HG03432 (cell line): Measurements from ENCODE around the gene LAMTOR1.
A peak's percentile ranks its signal among the peaks of the same experiment; 100 is the strongest.
"Not testable (repeated sequence)": the region's sequence is repeated elsewhere in the genome, so short reads cannot be mapped to it uniquely, and the experiment has no call there.

ENCODE experiments used
- ATAC-seq: cut with Tn5 transposase; IDR thresholded peaks from one replicate; pipeline ENCODE4 v1.9.1; 2021; ENCODE audit warnings: mild to moderate bottlenecking, moderate library complexity; ENCODE audit not compliant: unreplicated experiment

LAMTOR1 gene

GRCh38 chr11:72102946-72103753 is at the start of gene LAMTOR1:
TSS of gene LAMTOR1 (minus strand) at chr11:72103297. CDS start at chr11:72103224, 73 bp downstream.
- ATAC-seq = peak; percentile 85

DNA sequence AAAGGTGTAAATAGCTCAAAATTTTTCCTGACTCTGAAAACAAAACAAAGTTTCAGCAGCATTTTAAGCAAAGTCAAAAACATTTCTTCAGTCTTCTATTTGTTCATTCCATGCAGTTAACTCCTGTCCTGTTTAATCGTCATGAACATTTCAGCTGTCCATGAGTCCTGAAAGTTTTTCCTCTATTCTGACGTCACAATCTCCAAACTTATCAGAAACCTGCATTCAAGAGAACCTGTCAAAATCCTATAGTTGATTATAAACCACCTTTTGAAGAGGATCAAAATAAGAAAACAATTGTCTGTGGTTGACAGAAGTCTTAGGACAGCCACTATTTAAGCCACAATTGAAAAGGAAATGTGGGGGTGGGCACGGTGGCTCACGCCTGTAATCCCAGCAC is 47.8 kb upstream of the LAMTOR1 start:
- no peak for ATAC-seq

DNA sequence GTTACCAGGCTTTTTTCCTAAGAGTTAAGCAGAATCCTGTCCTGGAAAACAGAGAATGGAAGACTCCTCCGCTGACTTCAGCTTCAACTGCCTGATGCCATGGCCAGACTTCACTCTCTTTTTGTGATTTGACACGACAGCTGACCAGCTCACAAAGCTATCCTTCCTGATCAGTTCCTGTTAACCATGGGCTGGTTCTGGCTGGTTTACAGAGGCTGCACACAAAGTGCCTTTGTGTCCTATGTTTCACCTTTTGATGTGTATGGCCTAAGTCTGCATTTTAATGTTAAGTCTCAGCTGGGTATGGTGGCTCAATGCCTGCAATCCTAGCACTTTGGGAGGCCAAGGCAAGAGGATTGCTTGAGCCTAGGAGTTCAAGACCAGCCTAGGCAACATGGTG is 43.5 kb upstream of the LAMTOR1 start:
- no peak for ATAC-seq

DNA sequence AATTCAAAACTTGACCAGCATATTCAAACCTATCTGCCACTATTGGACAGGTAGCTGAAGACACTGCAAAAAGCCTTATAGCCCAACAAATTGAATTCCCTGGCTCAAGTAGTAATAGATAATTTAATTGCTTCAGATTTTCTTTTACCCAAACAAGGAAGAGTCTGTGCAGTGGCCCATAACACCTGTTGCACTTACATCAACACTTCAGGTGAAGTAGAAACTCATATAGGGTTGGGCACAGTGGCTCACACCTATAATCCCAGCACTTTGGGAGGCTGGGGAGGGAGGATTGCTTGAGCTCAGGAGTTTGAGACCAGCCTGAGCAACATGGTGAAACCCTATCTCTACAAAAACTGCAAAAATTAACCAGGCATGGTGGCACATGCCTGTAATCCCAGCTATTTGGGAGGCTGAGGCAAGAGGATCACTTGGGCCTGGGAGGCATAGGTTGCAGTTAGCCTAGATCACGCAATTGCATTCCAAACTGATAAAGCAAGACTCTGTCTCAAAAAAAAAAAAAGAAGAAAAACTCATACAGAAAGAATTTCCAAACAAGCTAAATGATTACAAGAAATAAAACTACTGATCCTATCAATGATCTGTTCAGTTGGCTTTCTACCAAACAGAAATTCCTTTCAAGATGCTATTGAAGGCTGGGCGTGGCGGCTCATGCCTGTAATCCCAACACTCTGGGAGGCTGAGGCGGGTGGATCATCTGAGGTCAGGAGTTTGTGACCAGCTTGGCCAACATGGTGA is 41.9 kb upstream of the LAMTOR1 start:
- no peak for ATAC-seq

GRCh38 chr11:72142543-72142942 is 39.4 kb upstream of the LAMTOR1 start:
- ATAC-seq = not testable (repeated sequence)

DNA sequence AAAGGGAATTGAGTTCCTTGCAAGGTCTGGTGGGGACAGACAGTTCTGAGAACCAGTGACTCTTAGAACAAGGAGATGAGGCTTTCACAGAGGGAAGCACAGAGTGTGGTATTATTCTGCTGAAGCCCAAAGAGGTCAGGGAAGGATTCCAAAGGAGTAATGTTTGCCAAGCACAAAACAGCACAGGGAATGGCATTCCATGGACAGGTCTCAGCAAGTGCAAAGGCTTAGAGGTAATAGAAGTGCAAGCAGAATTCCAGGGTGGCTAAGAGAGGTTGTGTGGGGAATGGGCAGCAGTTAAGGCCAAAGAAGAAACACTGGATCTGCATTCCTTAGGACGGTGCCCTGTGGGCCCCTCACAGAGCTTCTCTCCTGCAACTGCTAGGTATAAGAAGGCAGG is 39.0 kb upstream of the LAMTOR1 start:
- ATAC-seq = not testable (repeated sequence)

GRCh38 chr11:72141066-72141465 is 38.0 kb upstream of the LAMTOR1 start:
- ATAC-seq = no peak

DNA sequence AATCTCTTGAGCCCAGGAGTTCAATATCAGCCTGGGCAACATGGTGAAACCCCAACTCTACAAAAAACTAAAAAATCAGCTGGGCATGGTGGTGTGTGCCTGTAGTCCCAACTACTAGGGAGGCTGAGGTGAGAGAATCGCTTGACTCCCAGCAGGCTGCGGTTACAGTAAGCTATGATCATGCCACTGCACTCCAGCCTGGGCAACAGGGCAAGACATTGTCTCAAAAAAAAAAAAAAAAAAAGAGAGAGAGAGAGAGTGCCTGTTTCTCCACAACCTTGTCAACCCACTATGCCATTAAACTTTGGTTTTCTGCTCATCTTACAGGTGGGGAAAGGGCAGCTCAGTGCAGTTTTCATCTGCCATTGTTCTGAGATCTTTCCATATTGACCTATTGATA is 37.6 kb upstream of the LAMTOR1 start:
- no peak for ATAC-seq

GRCh38 chr11:72139500-72139899 is 36.4 kb upstream of the LAMTOR1 start:
- no peak for ATAC-seq

GRCh38 chr11:72138821-72139390 is 35.8 kb upstream of the LAMTOR1 start:
- no peak for ATAC-seq

GRCh38 chr11:72136684-72137262 is 33.7 kb upstream of the LAMTOR1 start:
- no peak for ATAC-seq

DNA sequence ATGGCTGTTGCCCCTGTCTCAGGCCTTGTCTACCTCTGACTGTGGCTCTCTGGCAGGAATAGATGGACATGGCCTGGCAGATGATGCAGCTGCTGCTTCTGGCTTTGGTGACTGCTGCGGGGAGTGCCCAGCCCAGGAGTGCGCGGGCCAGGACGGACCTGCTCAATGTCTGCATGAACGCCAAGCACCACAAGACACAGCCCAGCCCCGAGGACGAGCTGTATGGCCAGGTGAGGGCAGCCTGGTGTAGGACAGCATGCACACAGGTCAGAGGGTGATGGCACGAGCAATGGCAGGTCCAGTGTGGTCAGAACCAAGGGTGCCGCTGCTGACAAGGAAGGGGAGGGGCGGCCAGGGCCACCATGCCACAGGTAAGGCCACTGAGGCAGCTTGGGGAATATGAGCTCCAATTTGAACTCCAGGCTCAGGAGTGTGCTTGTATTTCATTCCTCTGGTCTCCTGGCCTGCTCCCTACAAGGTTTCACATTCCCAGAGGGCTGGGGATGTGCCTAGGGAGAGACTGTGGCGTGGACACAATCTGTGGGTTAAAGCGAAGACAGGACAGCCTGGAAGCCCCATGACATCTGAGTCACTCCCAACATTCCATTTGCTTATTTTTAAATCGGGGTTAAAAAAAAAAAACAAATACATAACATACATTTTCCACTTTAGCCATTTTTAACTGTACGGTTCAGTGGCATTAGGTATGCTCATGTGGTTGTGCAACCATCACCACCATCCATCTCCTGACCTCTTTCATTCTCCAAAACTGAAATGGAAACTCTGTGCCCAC is 33.0 kb upstream of the LAMTOR1 start:
- ATAC-seq = no peak

- ATAC-seq = not testable (repeated sequence)
Observed at GRCh38 chr11:72135473-72135872, 32.4 kb upstream of the LAMTOR1 start, which contains the start of gene FOLR3. TSS of gene FOLR3 (plus strand) at chr11:72135725. CDS start at chr11:72135953, 228 bp downstream.

DNA sequence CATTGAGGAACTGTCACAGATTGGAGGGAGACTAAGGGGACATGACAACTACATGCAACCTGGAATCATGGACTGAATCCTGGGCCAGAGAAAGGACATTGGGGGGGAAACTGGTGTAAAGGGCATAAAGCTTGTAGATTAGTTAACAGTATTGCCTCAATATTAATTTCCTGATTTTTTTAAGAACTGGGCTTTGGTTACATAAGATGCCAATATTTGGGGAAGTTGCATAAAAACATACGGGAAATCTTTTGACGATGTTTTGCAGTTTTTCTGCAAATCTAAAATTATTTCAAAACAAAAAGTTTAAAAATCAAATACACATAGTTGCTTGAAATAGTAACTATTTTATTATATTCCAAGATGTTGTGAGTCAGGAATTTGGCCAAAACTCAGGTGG is 29.5 kb upstream of the LAMTOR1 start:
- no peak for ATAC-seq

GRCh38 chr11:72129381-72129780 is 26.3 kb upstream of the LAMTOR1 start:
- no peak for ATAC-seq

GRCh38 chr11:72127923-72128322 is 24.8 kb upstream of the LAMTOR1 start:
- ATAC-seq = no peak

GRCh38 chr11:72125956-72126355 is 22.9 kb upstream of the LAMTOR1 start:
- ATAC-seq = no peak

DNA sequence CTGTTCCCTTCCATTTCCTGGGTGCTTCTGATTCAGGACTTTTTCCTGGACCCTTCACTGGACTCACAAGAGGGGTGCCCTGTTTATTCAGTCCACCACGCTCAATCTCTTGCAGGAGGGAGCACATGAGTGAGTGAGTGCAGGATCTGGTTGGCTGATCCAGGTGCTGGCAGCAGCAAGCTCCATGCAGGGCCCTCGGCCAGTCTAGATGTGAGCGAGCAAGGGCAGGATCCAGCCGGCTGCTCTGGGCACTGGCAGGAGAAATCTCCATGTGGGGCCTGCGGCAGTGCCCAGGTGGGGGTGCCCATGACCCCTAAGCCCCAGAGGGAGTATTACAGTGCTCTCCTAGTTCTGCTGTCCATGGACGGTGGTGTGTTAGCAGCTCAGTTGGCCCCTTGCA is 20.9 kb upstream of the LAMTOR1 start:
- ATAC-seq = no peak

GRCh38 chr11:72123117-72123653 is 20.1 kb upstream of the LAMTOR1 start:
- no peak for ATAC-seq

DNA sequence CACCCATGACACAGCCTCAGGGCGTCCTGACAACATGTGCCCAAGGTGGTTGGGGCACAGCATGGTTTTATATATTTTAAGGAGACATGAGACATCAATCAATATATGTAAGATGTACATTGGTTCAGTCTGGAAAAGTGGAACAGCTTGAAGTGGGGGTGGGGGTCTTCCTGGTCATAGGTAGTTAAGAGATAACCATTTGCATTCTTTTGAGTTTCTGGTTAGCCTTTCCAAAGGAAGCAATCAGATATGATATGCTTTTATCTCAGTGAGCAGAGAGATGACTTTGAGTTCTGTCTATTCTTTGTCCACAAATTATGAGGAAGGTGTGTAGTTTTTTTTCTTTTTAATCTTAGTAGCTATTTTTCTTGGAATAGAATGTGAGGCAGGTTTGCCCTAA is 19.5 kb upstream of the LAMTOR1 start:
- no peak for ATAC-seq
